HG03103 (cell line): ENCODE results near the gene ACAD11.

Experiments used
- ATAC-seq: cut with Tn5 transposase; IDR thresholded peaks from one replicate; pipeline ENCODE4 v1.9.1; 2021; ENCODE audit warnings: low read depth; ENCODE audit not compliant: unreplicated experiment

ACAD11 gene

GRCh38 chr3:132659365-132660051, at the start of gene ACAD11:
Gene ACAD11 (minus strand): TSS chr3:132659809. CDS start chr3:132659751, 58 bp downstream.
- ATAC-seq: peak; percentile 49

- no peak for ATAC-seq
Observed at GRCh38 chr3:132703733-132704132, 44.1 kb upstream of the ACAD11 start.

DNA sequence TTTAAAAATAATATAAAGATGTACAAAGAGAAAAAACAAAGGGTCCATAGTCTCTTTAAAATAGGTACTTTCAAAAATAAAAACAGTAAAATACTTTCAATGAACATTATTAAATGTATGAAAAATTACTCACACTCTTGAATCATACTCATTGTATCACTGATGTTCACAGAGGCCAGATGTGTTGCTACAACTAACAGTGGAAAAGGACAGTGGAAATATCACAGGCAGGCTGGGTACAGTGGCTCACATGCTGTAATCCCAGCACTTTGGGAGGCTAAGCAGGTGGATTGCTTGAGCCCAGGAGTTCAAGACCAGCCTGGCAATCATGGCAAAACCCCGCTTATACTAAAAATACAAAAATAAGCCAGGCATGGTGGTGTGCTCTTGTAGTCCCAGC, 35.8 kb upstream of the ACAD11 start:
- ATAC-seq: no peak

GRCh38 chr3:132694991-132695390, 35.4 kb upstream of the ACAD11 start:
- no peak for ATAC-seq

- no peak for ATAC-seq
Observed at GRCh38 chr3:132690040-132690439, 30.4 kb upstream of the ACAD11 start.

DNA sequence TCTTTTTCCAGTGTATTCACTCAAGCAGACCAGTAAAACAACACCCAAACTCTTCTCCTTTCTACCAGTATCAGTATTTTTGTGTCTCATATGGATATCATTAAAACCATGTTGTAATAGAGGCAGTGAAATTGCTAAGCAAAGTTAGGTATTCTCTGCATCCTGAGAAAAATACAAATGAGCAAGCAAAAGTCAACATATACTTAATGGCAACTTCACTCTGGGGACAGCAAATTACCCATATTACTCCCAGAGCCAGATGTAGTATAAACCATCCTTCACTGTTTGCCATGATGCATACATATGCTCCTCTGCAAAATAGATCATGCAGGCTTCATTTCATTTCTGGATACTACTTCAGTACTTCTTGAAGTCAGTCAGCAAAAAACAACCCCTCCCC, 22.6 kb upstream of the ACAD11 start:
- no peak for ATAC-seq

- no peak for ATAC-seq
Observed at GRCh38 chr3:132681421-132681820, 21.8 kb upstream of the ACAD11 start.

DNA sequence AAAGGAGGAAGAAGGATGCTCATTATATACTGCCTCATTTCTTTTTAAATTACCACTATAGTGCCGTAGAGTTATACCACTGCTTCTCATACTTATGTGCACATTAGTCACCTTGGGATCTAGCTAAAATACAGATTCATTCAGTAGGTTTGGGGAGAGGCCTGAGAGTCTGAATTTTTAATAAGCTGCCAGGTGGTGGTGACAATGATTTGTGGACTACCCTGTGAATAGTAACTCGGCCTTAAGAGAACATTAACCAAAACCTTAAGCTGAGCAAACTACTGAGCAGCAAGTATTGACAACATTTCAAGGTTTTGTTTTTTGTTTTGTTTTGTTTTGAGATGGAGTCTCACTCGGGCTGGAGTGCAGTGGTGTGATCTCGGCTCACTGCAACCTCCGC, 20.3 kb upstream of the ACAD11 start:
- ATAC-seq: no peak

GRCh38 chr3:132675408-132675807, 15.8 kb upstream of the ACAD11 start:
- ATAC-seq: no peak

DNA sequence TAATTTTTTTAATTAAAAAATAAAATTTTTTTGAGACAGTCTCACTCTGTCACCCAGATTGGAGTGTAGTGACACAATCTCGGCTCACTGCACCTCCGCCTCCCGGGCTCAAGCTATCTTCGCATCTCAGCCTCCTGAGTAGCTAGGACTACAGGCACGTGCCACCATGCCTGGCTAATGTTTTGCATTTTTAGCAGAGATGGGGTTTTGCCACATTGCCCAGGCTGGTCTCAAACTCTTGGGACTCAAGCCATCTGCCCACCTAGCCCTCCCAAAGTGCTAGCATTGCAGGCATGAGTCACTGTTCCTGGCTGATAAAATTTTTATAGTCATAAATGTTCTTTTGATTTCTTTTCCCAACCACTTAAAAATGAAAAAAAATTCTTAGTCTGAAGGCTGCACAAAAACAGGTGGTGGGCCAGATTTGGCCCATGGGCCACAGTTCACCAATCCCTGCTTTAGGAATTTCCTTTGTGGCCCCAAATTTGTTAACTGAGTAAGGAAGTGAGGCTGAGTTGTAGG, 9.7 kb upstream of the ACAD11 start:
- no peak for ATAC-seq

GRCh38 chr3:132665230-132665745, 5.7 kb upstream of the ACAD11 start:
- ATAC-seq: no peak

DNA sequence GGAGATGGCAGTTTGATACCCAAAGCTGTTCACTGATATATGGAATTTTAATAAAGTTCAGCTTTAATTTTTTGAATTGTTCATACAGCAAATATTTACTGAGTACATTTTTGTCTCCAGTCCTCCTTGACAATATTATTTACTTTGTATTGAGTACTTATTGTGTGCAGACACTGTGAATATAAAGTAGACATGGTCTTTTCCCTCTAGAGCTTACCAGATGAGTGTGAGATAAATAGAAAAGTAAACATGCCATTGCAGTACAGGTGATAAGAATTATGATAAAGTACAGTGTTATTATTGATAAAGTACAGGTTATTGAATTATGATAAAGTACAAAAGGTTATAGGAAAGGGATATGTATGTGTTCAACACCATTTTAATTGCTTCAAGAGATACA, 2.6 kb upstream of the ACAD11 start:
- ATAC-seq: no peak

GRCh38 chr3:132661101-132661500, 1.5 kb upstream of the ACAD11 start:
- no peak for ATAC-seq

- ATAC-seq: no peak
Observed at GRCh38 chr3:132660811-132661070, 1.1 kb upstream of the ACAD11 start.

DNA sequence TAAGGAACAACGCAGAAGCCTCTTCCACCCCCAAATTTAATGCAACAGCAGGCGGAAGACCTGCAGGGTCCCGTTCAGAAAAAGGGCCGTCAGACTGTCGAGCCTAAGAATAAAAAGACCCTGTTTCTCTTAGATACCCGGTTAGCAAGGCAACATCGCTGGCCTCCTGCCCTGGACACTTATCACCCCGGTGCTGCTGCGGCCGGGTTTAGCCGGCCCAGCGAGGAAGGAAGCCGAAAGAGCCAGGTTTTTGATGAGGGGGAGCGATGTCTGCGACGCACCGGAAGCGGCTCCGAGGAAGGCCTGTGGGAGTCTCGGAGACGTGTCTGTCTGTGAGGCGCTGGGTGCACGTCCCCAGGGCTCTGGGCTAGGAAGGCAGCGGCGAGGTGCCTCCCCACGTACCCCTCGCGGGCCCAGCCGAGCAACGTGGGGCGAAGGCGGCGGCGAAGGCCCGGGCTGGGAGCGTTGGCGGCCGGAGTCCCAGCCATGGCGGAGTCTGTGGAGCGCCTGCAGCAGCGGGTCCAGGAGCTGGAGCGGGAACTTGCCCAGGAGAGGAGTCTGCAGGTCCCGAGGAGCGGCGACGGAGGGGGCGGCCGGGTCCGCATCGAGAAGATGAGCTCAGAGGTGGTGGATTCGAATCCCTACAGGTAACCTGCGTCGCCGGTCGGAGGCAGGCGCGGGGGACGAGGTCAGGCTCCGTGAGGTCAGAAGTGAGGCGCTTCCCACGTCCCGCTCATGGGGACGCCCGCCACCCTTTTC, 622 bp upstream of the ACAD11 start, which contains the start of gene UBA5:
Gene UBA5, plus strand, starts transcription at position 278 of the 759 bp plus-strand sequence. Its CDS starts 209 bp downstream, at position 487.
- peak; percentile 65 for ATAC-seq

DNA sequence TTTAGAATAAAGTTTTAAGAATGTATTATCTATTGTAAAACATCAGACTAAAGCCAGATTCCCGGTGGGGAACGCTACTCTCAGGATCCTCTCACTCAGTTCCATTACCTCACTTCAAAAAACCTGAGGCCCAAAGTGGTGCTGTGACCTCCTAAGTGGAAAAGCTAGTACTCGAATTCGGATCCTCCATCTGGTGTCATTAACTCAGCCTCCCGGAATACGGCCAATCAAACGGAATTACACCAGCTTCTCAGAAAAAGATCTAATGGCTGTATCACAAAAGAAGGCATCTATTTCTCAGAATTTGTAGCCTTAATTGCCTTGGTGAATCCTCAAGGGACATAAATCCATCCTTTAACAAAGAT, 627 bp downstream of the ACAD11 start:
- ATAC-seq: no peak

GRCh38 chr3:132657869-132658747, 1.5 kb downstream of the ACAD11 start:
- ATAC-seq: no peak

DNA sequence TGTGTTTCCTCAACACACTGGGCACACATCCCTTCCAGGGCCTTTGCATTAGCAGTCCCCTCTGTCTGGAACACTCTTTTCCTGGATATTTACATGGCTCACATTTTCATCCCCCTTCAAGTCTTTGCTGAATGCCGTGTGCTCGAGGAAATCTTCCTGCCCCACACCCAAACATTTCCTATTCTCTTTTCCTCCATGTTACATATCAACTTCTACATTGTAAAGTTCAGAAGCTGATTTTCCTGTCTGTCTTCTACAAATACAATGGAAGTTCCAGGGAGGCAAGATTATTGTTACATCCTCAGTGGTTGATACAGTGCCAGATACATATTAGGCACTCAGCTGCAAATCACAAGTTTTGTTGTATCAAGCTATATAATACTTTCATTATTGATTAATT, 4.1 kb downstream of the ACAD11 start:
- ATAC-seq: no peak

DNA sequence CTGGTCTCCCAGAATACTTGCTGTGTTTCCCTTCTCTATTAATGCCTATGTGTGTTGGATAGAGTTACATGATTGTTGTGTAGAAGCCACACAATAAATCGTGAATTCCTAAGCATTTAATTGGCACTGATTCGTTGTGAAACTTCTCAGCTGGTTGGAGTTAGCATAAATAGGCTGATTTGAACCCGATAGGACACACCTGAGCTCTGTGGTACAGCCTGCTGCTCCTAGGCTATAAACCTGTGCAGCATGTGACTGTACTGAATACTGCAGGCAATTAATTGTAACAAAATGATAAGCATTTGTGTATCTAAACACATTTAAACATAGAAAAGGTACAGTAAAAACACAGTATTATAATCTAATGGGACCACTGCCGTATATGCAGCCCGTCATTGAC, 4.9 kb downstream of the ACAD11 start:
- ATAC-seq: no peak

DNA sequence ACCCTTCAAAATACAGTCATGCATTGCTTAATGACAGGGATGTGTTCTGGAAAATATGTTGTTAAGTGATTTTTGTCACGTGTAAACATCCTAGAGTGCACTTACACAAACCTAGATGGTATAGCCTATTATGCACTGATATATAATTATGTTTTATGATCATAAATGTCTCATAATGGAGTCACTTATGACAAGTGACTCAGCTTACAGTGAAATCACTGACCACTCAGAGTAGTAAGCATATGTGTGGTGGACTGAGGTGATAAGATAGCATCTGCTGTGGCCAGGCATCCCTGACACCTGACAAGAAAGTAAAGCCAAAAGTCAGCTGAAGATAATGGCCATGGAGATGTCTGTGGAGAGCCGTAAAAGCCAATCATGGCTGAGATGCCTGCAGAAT, 5.4 kb downstream of the ACAD11 start:
- no peak for ATAC-seq
